GM12865 (cell line): ENCODE measurements around the gene EPB41L4B.

Experiments
- DNase-seq: peaks from one replicate; pipeline ENCODE4 v3.0.0; 2010; ENCODE audit warnings: low read depth
- H3K4me3 ChIP-seq: 2 replicates; pipeline ENCODE4 v1.5.1; 2011; ENCODE audit warnings: mild to moderate bottlenecking, low read depth, low read length, control low read depth
- CTCF ChIP-seq: IDR thresholded peaks from 2 replicates; pipeline ENCODE4 v1.5.1; 2011; ENCODE audit warnings: low read length, control low read depth, low read depth, inconsistent platforms; ENCODE audit not compliant: insufficient read depth; ENCODE audit errors: missing control alignments

Gene EPB41L4B

GRCh38 chr9:109193974-109194556 lies 126.8 kb downstream of the EPB41L4B start:
- no peak for TF ChIP-seq CTCF
- no peak overlapping the region for H3K4me3 ChIP-seq
- DNase-seq = no peak

- peak; percentile 51 for TF ChIP-seq CTCF
- H3K4me3 ChIP-seq = no peak overlapping the region
- DNase-seq = peak; percentile 32
Measured at GRCh38 chr9:109192732-109193361, 128.0 kb downstream of the EPB41L4B start.

- H3K4me3 ChIP-seq = no peak overlapping the region
- no peak for DNase-seq
- no peak for TF ChIP-seq CTCF
Measured at GRCh38 chr9:109191746-109192145, 129.1 kb downstream of the EPB41L4B start.

- no peak for DNase-seq
- H3K4me3 ChIP-seq = no peak overlapping the region
- no peak for TF ChIP-seq CTCF
Measured at GRCh38 chr9:109190151-109190550, 130.7 kb downstream of the EPB41L4B start.

GRCh38 chr9:109186857-109187520 lies 133.9 kb downstream of the EPB41L4B start:
- no peak overlapping the region for H3K4me3 ChIP-seq
- no peak for DNase-seq
- TF ChIP-seq CTCF = no peak

- DNase-seq = peak; percentile 70
- H3K4me3 ChIP-seq = no peak overlapping the region
- TF ChIP-seq CTCF = peak; percentile 61
Measured at GRCh38 chr9:109182940-109183798, 137.7 kb downstream of the EPB41L4B start.
